HepG2 (cell line): ENCODE data around the gene GABRP. TPM values are rescaled to one million over a fixed set of nuclear protein-coding genes. Genes with fewer than 3 reads are reported as not detected.

Experiments
- ATAC-seq: fragments of 200-7000 bp; cut with Tn5 transposase; 3 replicates; pipeline ENCODE4 v1.9.1; 2020; ENCODE audit warnings: mild to moderate bottlenecking, moderate library complexity
- BruUV-seq: library from RNA; stranded (reverse); fragments of 400-500 nt; replicated peaks from 2 replicates; lab custom pipeline; 2021; lab: Mats Ljungman, UMichigan
- CTCF ChIA-PET: fragments of 300-600 bp; formaldehyde crosslinking; extraction: SDS; loops from one replicate; lab custom pipeline; 2021; ENCODE audit warnings: low total read pairs, inconsistent platforms, low intra/inter-chr PET ratio; lab: Yijun Ruan, JAX
- POLR2A ChIA-PET: fragments of 350-600 bp; sonication (Branson Sonifier 250); formaldehyde crosslinking; loops from one replicate; lab custom pipeline; 2020; ENCODE audit warnings: antibody characterized with exemption, inconsistent platforms; lab: Yijun Ruan, JAX
- DNase-seq: peaks from one replicate; pipeline ENCODE4 v3.0.0-alpha.2; 2015; ENCODE audit warnings: low spot score
- FAIRE-seq: peaks from 3 replicates; lab custom pipeline; 2011; peaks lifted over from hg19 to GRCh38; lab: Jason Lieb, UNC
- H2AFZ ChIP-seq: one replicate; pipeline ENCODE4 v1.6.1; 2011; ENCODE audit warnings: low read length, inconsistent platforms
- H3K27ac ChIP-seq: fragments of 300-600 bp; 3 replicates; pipeline ENCODE4 v1.8.0; 2011; ENCODE audit warnings: mixed run types, mild to moderate bottlenecking, mixed read lengths, low read length, inconsistent platforms; ENCODE audit not compliant: insufficient read depth; ENCODE audit errors: extremely low read length
- H3K27me3 ChIP-seq, 2 experiments: fragments of 200-600 bp in 1 of 2; 2 replicates in 1 of 2; 3 replicates in 1 of 2; pipeline versions ENCODE4 v1.6.0 to v1.8.0; 2011; ENCODE audit warnings: low read length in 2 of 2, mild to moderate bottlenecking in 2 of 2, moderate library complexity in 2 of 2, inconsistent platforms in 1 of 2; ENCODE audit not compliant: insufficient read depth in 2 of 2, control insufficient read depth in 1 of 2
- H3K36me3 ChIP-seq, 2 experiments: fragments of 200-600 bp in 1 of 2; replicated peaks in 1 of 2; 2 replicates in 1 of 2; 3 replicates in 1 of 2; pipeline versions ENCODE4 v1.5.1 to v1.8.0; 2011; ENCODE audit warnings: low read length in 2 of 2, inconsistent platforms in 1 of 2; ENCODE audit not compliant: insufficient read depth in 2 of 2, control insufficient read depth in 1 of 2
- H3K4me1 ChIP-seq: 2 replicates; pipeline ENCODE4 v1.5.1; 2012; ENCODE audit warnings: low read length, inconsistent platforms; ENCODE audit not compliant: insufficient read depth
- H3K4me2 ChIP-seq: 2 replicates; pipeline ENCODE4 v1.6.0; 2011; ENCODE audit warnings: low read depth, low read length, inconsistent platforms
- H3K4me3 ChIP-seq, 3 experiments: fragments of 200-600 bp in 1 of 3; sonication (generic), shearing (Covaris generic) in 1 of 3; replicated peaks in 1 of 3; 2 replicates each; pipeline ENCODE4 v1.5.1; 2011 to 2016; ENCODE audit warnings: low read length in 3 of 3, inconsistent platforms in 2 of 3, low read depth in 2 of 3, mild to moderate bottlenecking in 2 of 3, control low read depth in 1 of 3, mixed read lengths in 1 of 3; ENCODE audit not compliant: insufficient read depth in 1 of 3
- H3K79me2 ChIP-seq: one replicate; pipeline ENCODE4 v1.6.1; 2011; ENCODE audit warnings: low read length, inconsistent platforms; ENCODE audit not compliant: insufficient read depth
- H3K9ac ChIP-seq: 2 replicates; pipeline ENCODE4 v1.6.0; 2011; ENCODE audit warnings: mild to moderate bottlenecking, low read depth, low read length, inconsistent platforms; ENCODE audit not compliant: insufficient read depth
- H3K9me3 ChIP-seq: 2 replicates; pipeline ENCODE4 v1.5.1; 2012; ENCODE audit warnings: mild to moderate bottlenecking, low read length
- H4K20me1 ChIP-seq: 2 replicates; pipeline ENCODE4 v1.6.0; 2011; ENCODE audit warnings: inconsistent platforms, mild to moderate bottlenecking, low read length, moderate library complexity; ENCODE audit not compliant: insufficient read depth
- ATF7-NPFF ChIP-seq: sonication (generic); formaldehyde crosslinking; IDR thresholded peaks from 2 replicates; pipeline ENCODE4 v1.8.1; 2023; ENCODE audit warnings: mild to moderate bottlenecking, low read depth, missing genetic modification reagents, moderate library complexity
- HNF1B ChIP-seq: sonication (generic); formaldehyde crosslinking; IDR thresholded peaks from 2 replicates; pipeline ENCODE4 v1.5.1; 2020; ENCODE audit warnings: mild to moderate bottlenecking, moderate library complexity, missing genetic modification reagents
- MIXL1 ChIP-seq: IDR thresholded peaks from 2 replicates; pipeline ENCODE4 v1.6.1; 2016
- MTF2 ChIP-seq: sonication (generic); formaldehyde crosslinking; IDR thresholded peaks from 2 replicates; pipeline ENCODE4 v1.5.0; 2020; ENCODE audit warnings: missing genetic modification reagents, borderline replicate concordance
- NCOA5 ChIP-seq: sonication (generic); formaldehyde crosslinking; IDR thresholded peaks from 2 replicates; pipeline ENCODE4 v1.4.0; 2020; ENCODE audit warnings: missing genetic modification reagents
- SETDB1 ChIP-seq: sonication (generic); formaldehyde crosslinking; IDR thresholded peaks from 2 replicates; pipeline ENCODE4 v1.5.1; 2020; ENCODE audit warnings: missing genetic modification reagents, mild to moderate bottlenecking, borderline replicate concordance
- SRY ChIP-seq: sonication (generic); formaldehyde crosslinking; IDR thresholded peaks from 2 replicates; pipeline ENCODE4 v1.8.0; 2022; ENCODE audit warnings: mild to moderate bottlenecking, missing genetic modification reagents
- SSRP1 ChIP-seq: IDR thresholded peaks from 2 replicates; pipeline ENCODE4 v1.6.1; 2016; ENCODE audit warnings: control low read depth
- TOE1 ChIP-seq: sonication (generic); formaldehyde crosslinking; IDR thresholded peaks from 2 replicates; pipeline ENCODE4 v1.4.0; 2020; ENCODE audit warnings: mild to moderate bottlenecking, missing genetic modification reagents
- ZBTB20 ChIP-seq: sonication (generic); formaldehyde crosslinking; IDR thresholded peaks from 2 replicates; pipeline ENCODE4 v1.8.1; 2023; ENCODE audit warnings: missing genetic modification reagents, low read depth, mild to moderate bottlenecking, borderline replicate concordance
- ZNF770 ChIP-seq: sonication (generic); formaldehyde crosslinking; IDR thresholded peaks from 2 replicates; pipeline ENCODE4 v1.5.0; 2020; ENCODE audit warnings: mild to moderate bottlenecking, missing genetic modification reagents
- whole genome bisulfite sequencing: methylation state at CpG from one replicate; pipeline ENCODE4 v1.1.6; 2017; ENCODE audit warnings: low lambda C conversion rate; 5-methylcytosine and 5-hydroxymethylcytosine counted together
- in situ Hi-C: cut with HindIII; loops from 2 replicates; pipeline ENCODE4 v1.10.0; 2017; ENCODE audit warnings: low pct_unique_long_range_greater_than_20kb; ENCODE audit not compliant: extremely low pct_ligation_motif_present
- intact Hi-C: fragments of 100-400 bp; cut with micrococcal nuclease; formaldehyde crosslinking; loops from one replicate; pipeline ENCODE4 v1.10.0; 2022; ENCODE audit not compliant: unreplicated experiment
- polyA plus RNA-seq, 8 experiments: library from polyadenylated mRNA; depleted of rRNA in 3 of 8; stranded (reverse) in 7 of 8; unstranded in 1 of 8; fragments of >200 nt; fragmentation: Illumina TruSeq in 4 of 8; extraction: Trizol in 4 of 8; gene quantifications; 2 replicates each; pipeline versions ENCODE4 v1.2.1 to v1.2.3, GENCODE V29; 2011 to 2016; ENCODE audit warnings: low read depth in 4 of 8, missing spikeins in 1 of 8, mixed read lengths in 1 of 8; ENCODE audit not compliant: insufficient read depth in 1 of 8
- total RNA-seq, 5 experiments: library from RNA; depleted of rRNA; stranded (reverse); fragments of >200 nt; fragmentation: Illumina TruSeq; extraction: Trizol; gene quantifications; 2 replicates each; pipeline ENCODE4 v1.2.3, GENCODE V29; 2016; ENCODE audit warnings: low read depth in 1 of 5

Gene GABRP
- total and polyA plus RNA-seq, 2 of the 13 experiments (the other 11 are each of a cell fraction or from before 2014, with no cell fraction given) = not detected

- TF ChIP-seq HNF1B (CRISPR knock-in tag) = no peak
- no peak for TF ChIP-seq SRY
- no peak for TF ChIP-seq TOE1 (CRISPR knock-in tag)
- no peak for TF ChIP-seq SSRP1 (CRISPR knock-in tag)
These were observed at the start of gene GABRP (continued) for GRCh38 chr5:170783498-170784247.

- Histone ChIP-seq H3K79me2 (no peaks in the 10 kb centered on the region), H3K9me3 (no peaks in the 10 kb centered on the region), H3K9ac (no peak overlapping the region), H4K20me1 (no peaks in the 10 kb centered on the region), H3K4me2 (no peak overlapping the region), H3K27me3 (peaks cover 0 to 6% of the 10 kb centered on the region in 2 experiments; a peak in 3 of 5 replicates), H3K36me3 (no peaks in the 10 kb centered on the region), H3K4me1 (no peaks in the 10 kb centered on the region), H3K4me3 (no peak overlapping the region), H3K27ac (no peak overlapping the region), H2AFZ (no peak overlapping the region)
- TF ChIP-seq MIXL1 (CRISPR knock-in tag) (no peak), ATF7-NPFF (CRISPR knock-in tag) (no peak), SETDB1 (CRISPR knock-in tag) (no peak), ZBTB20 (CRISPR knock-in tag) (no peak), ZNF770 (CRISPR knock-in tag) (no peak), NCOA5 (CRISPR knock-in tag) (no peak), MTF2 (no peak)
- ChIA-PET CTCF (no interaction called here), POLR2A (no interaction called here)
- ATAC-seq = no peak
- intact Hi-C loops (no loop called here), in situ Hi-C loops (no loop called here)
- no TSS peak for BruUV-seq
- no peak for DNase-seq
- 4% methylated on average over 3 of the region's 3 CpGs for WGBS
- FAIRE-seq = no peak
These were observed 46.6 kb upstream of the GABRP start for GRCh38 chr5:170736966-170737365.
